Loucy (cell line): ENCODE measurements around the gene ZFP91.

Experiments
- H2AFZ ChIP-seq: fragments of 200-600 bp; sonication (generic); 2 replicates; pipeline ENCODE4 v1.6.0; 2016; ENCODE audit warnings: antibody characterized with exemption, mild to moderate bottlenecking, low read length, moderate library complexity
- H3F3A ChIP-seq: fragments of 200-600 bp; 2 replicates; pipeline ENCODE4 v1.6.0; 2016; ENCODE audit warnings: antibody characterized with exemption, low read depth, mild to moderate bottlenecking
- H3K27me3 ChIP-seq: fragments of 200-600 bp; sonication (generic); 2 replicates; pipeline ENCODE4 v1.6.1; 2014; ENCODE audit warnings: low read length, mild to moderate bottlenecking; ENCODE audit not compliant: insufficient read depth, poor library complexity, severe bottlenecking
- H3K36me3 ChIP-seq: fragments of 200-600 bp; sonication (generic); 2 replicates; pipeline ENCODE4 v1.6.1; 2016; ENCODE audit warnings: low read length; ENCODE audit not compliant: insufficient read depth
- H3K4me1 ChIP-seq: fragments of 200-600 bp; sonication (generic); 2 replicates; pipeline ENCODE4 v1.5.1; 2014; ENCODE audit warnings: low read length, mild to moderate bottlenecking; ENCODE audit not compliant: insufficient read depth, poor library complexity, severe bottlenecking
- H3K4me2 ChIP-seq: fragments of 200-600 bp; sonication (generic); 2 replicates; pipeline ENCODE4 v1.6.0; 2014; ENCODE audit warnings: antibody characterized with exemption, low read length, low read depth, mild to moderate bottlenecking; ENCODE audit not compliant: poor library complexity, severe bottlenecking
- H3K4me3 ChIP-seq: fragments of 200-600 bp; sonication (generic); 2 replicates; pipeline ENCODE4 v1.5.1; 2014; ENCODE audit warnings: low read length, mild to moderate bottlenecking, mixed read lengths; ENCODE audit not compliant: poor library complexity, severe bottlenecking
- H3K79me2 ChIP-seq: fragments of 200-600 bp; sonication (generic); 2 replicates; pipeline ENCODE4 v1.6.1; 2014; ENCODE audit warnings: low read length; ENCODE audit not compliant: insufficient read depth
- H3K9ac ChIP-seq: fragments of 200-600 bp; sonication (generic); 2 replicates; pipeline ENCODE4 v1.6.0; 2014; ENCODE audit warnings: mild to moderate bottlenecking, low read depth, low read length, moderate library complexity; ENCODE audit not compliant: poor library complexity, severe bottlenecking
- H3K9me2 ChIP-seq: fragments of 200-600 bp; sonication (generic); replicated peaks from 2 replicates; pipeline ENCODE4 v1.6.1; 2016; ENCODE audit warnings: low read depth, low read length, mixed read lengths
- H3K9me3 ChIP-seq: fragments of 200-600 bp; sonication (generic); 2 replicates; pipeline ENCODE4 v1.6.1; 2014; ENCODE audit warnings: mild to moderate bottlenecking, antibody characterized with exemption, low read length, low read depth; ENCODE audit not compliant: insufficient read depth
- H4K20me1 ChIP-seq: fragments of 200-600 bp; sonication (generic); 2 replicates; pipeline ENCODE4 v1.6.0; 2014; ENCODE audit warnings: antibody characterized with exemption, low read length, mild to moderate bottlenecking; ENCODE audit not compliant: insufficient read depth, poor library complexity, severe bottlenecking
- EZH2phosphoT487 ChIP-seq: fragments of 200-600 bp; IDR thresholded peaks from 2 replicates; pipeline ENCODE4 v1.6.1; 2018; ENCODE audit warnings: antibody characterized with exemption, mild to moderate bottlenecking, moderate library complexity, borderline replicate concordance
- TF ChIP-seq, protein P1 (sequence below): fragments of 200-600 bp; sonication (generic); conservative IDR thresholded peaks from 2 replicates; pipeline ENCODE4 v1.5.1; 2014; ENCODE audit warnings: mild to moderate bottlenecking, antibody characterized with exemption, low read length

ZFP91 gene

GRCh38 chr11:58606930-58607714, 28.3 kb downstream of the ZFP91 start:
- Histone ChIP-seq H3K79me2 (peaks cover 87% of the 10 kb centered on the region), H3K4me3 (no peak overlapping the region), H3K9ac (no peak overlapping the region), H4K20me1 (peaks cover 76% of the 10 kb centered on the region), H2AFZ (no peak overlapping the region), H3K4me2 (no peak overlapping the region), H3K9me2 (no peaks in the 10 kb centered on the region), H3K4me1 (peaks cover 8% of the 10 kb centered on the region), H3K27me3 (no peaks in the 10 kb centered on the region), H3F3A (no peaks in the 10 kb centered on the region), H3K36me3 (peaks cover 25% of the 10 kb centered on the region), H3K9me3 (no peaks in the 10 kb centered on the region)
- no peak for TF ChIP-seq EZH2phosphoT487
- TF ChIP-seq, protein P1, sequence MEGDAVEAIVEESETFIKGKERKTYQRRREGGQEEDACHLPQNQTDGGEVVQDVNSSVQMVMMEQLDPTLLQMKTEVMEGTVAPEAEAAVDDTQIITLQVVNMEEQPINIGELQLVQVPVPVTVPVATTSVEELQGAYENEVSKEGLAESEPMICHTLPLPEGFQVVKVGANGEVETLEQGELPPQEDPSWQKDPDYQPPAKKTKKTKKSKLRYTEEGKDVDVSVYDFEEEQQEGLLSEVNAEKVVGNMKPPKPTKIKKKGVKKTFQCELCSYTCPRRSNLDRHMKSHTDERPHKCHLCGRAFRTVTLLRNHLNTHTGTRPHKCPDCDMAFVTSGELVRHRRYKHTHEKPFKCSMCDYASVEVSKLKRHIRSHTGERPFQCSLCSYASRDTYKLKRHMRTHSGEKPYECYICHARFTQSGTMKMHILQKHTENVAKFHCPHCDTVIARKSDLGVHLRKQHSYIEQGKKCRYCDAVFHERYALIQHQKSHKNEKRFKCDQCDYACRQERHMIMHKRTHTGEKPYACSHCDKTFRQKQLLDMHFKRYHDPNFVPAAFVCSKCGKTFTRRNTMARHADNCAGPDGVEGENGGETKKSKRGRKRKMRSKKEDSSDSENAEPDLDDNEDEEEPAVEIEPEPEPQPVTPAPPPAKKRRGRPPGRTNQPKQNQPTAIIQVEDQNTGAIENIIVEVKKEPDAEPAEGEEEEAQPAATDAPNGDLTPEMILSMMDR, result no peak

- peaks cover 8% of the 10 kb centered on the region for H3K4me1 ChIP-seq
- H2AFZ ChIP-seq, result no peak overlapping the region
- no peak overlapping the region for H3K9ac ChIP-seq
- TF ChIP-seq, protein P1, result no peak
- TF ChIP-seq EZH2phosphoT487, result no peak
- peaks cover 63% of the 10 kb centered on the region for H4K20me1 ChIP-seq
- no peak overlapping the region for H3K4me2 ChIP-seq
- no peaks in the 10 kb centered on the region for H3K9me3 ChIP-seq
- no peaks in the 10 kb centered on the region for H3K9me2 ChIP-seq
- H3F3A ChIP-seq, result no peaks in the 10 kb centered on the region
- no peak overlapping the region for H3K4me3 ChIP-seq
- H3K36me3 ChIP-seq, result peaks cover 38% of the 10 kb centered on the region
- peaks cover 75% of the 10 kb centered on the region for H3K79me2 ChIP-seq
- no peaks in the 10 kb centered on the region for H3K27me3 ChIP-seq
Observed at GRCh38 chr11:58608331-58608730, 29.5 kb downstream of the ZFP91 start.

GRCh38 chr11:58609723-58610122, 30.9 kb downstream of the ZFP91 start:
- Histone ChIP-seq H3K4me1 (peaks cover 4% of the 10 kb centered on the region), H2AFZ (no peak overlapping the region), H3K9ac (no peak overlapping the region), H3F3A (no peaks in the 10 kb centered on the region), H4K20me1 (peaks cover 51% of the 10 kb centered on the region), H3K79me2 (peaks cover 61% of the 10 kb centered on the region), H3K4me3 (no peak overlapping the region), H3K36me3 (peaks cover 51% of the 10 kb centered on the region), H3K4me2 (no peak overlapping the region), H3K27me3 (no peaks in the 10 kb centered on the region), H3K9me3 (no peaks in the 10 kb centered on the region), H3K9me2 (no peaks in the 10 kb centered on the region)
- TF ChIP-seq EZH2phosphoT487, result no peak
- TF ChIP-seq, protein P1, result no peak
